Activated naive CD8-positive, alpha-beta T cell (primary cell): ENCODE results near the gene TNS1.
"Not testable (repeated sequence)": the region's sequence is repeated elsewhere in the genome, so short reads cannot be mapped to it uniquely, and the experiment has no call there.

ENCODE experiments used
- H3K27ac Mint-ChIP-seq: one replicate; pipeline ENCODE4 v1.8.0; 2021; ENCODE audit warnings: mixed read lengths
- H3K27me3 Mint-ChIP-seq: one replicate; pipeline ENCODE4 v1.8.0; 2021; ENCODE audit warnings: mixed read lengths
- H3K36me3 Mint-ChIP-seq: one replicate; pipeline ENCODE4 v1.8.0; 2021; ENCODE audit warnings: mixed read lengths
- H3K4me1 Mint-ChIP-seq: one replicate; pipeline ENCODE4 v1.8.0; 2021; ENCODE audit warnings: low read depth, mixed read lengths
- H3K4me3 Mint-ChIP-seq: one replicate; pipeline ENCODE4 v1.8.0; 2021; ENCODE audit warnings: mild to moderate bottlenecking, mixed read lengths
- H3K9me3 Mint-ChIP-seq: one replicate; pipeline ENCODE4 v1.8.0; 2021; ENCODE audit warnings: low read depth, mixed read lengths

TNS1 gene

DNA sequence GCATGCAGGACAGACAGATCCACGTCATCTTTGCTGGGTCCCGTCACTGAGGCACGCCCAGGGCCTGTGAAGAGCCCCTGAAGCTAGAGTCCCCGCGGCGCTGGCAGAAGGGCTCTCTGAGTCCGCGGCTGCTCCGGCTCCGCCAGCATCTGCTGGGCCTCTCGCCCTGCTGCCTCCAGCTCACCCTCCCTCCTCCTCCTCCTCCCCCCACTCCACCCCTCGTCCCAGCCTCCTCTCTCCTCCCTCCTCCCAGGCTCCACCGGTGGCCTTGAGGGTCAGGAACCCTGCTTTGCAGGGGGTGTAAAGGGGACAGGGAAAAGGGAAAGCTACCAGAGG, at the start of gene TNS1:
Gene TNS1 (minus strand): TSS at position 151 of the 336 bp plus-strand sequence. CDS start 123 bp downstream, at position 28.
- Mint-ChIP-seq H3K4me1 (no peaks in the 10 kb centered on the region), H3K36me3 (no peaks in the 10 kb centered on the region), H3K9me3 (no peaks in the 10 kb centered on the region), H3K27ac (no peak within 1 kb of the TSS), H3K27me3 (peaks cover 3% of the 10 kb centered on the region), H3K4me3 (no peak within 1 kb of the TSS)

- Mint-ChIP-seq H3K36me3 (peaks cover 8% of the 10 kb centered on the region), H3K27ac (no peak overlapping the region), H3K4me3 (no peak overlapping the region), H3K27me3 (peaks cover 3% of the 10 kb centered on the region), H3K9me3 (peaks cover 7% of the 10 kb centered on the region), H3K4me1 (no peaks in the 10 kb centered on the region)
Observed at GRCh38 chr2:218051903-218052302, 49.1 kb upstream of the TNS1 start.

- Mint-ChIP-seq H3K36me3 (peaks cover 5% of the 10 kb centered on the region), H3K4me3 (no peak overlapping the region), H3K27ac (no peak overlapping the region), H3K9me3 (peaks cover 7% of the 10 kb centered on the region), H3K4me1 (no peaks in the 10 kb centered on the region), H3K27me3 (peaks cover 4% of the 10 kb centered on the region)
Observed at GRCh38 chr2:218047536-218048225, 44.9 kb upstream of the TNS1 start.

GRCh38 chr2:218046238-218046637, 43.4 kb upstream of the TNS1 start:
- Mint-ChIP-seq H3K4me3 (no peak overlapping the region), H3K27ac (no peak overlapping the region), H3K27me3 (peaks cover 4% of the 10 kb centered on the region), H3K4me1 (peaks cover 2% of the 10 kb centered on the region), H3K36me3 (peaks cover 5% of the 10 kb centered on the region), H3K9me3 (peaks cover 7% of the 10 kb centered on the region)

DNA sequence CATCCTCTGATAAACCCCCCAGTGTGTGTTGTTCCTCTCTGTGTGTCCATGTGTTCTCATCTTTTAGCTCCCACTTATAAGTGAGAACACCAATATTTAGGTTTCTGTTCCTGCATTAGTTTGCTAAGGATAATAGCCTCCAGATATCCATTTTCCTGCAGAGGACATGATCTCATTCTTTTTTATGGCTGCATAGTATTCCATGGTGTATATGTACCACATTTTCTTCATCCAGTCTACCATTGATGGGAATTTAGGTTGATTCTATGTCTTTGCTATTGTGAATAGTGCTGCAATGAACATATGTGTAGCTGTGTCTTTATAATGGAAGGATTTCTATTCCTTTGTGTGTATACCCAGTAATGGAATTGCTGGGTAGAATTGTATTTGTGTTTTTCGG, 41.8 kb upstream of the TNS1 start:
- H3K27me3 Mint-ChIP-seq, H3K4me1 Mint-ChIP-seq, H3K36me3 Mint-ChIP-seq, H3K4me3 Mint-ChIP-seq, H3K9me3 Mint-ChIP-seq: not testable (repeated sequence)
- H3K27ac Mint-ChIP-seq, result peak overlapping the region; percentile 23

DNA sequence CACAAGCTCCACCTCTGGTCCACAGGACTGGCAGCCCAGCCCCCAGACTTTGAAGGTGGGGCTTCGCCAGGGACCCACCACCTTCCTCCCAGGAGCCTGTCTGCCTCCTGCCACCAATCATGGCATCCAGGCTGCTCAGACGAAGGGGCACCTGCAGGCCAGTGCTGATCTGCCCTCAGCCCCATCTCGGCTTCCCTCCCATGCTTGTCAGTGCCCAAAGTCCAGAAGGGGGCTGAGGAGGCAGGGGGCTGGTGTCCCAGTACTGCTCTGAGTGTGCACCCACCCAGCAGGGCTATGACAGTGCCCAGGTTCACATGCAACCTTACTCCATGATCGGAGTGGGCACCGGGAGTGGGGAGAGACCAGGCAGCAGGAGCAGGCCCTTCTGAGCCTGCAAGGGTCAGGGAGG, 40.9 kb upstream of the TNS1 start:
- Mint-ChIP-seq H3K9me3 (no peaks in the 10 kb centered on the region), H3K4me3 (no peak overlapping the region), H3K27me3 (peaks cover 5% of the 10 kb centered on the region), H3K27ac (no peak overlapping the region), H3K36me3 (no peaks in the 10 kb centered on the region), H3K4me1 (peaks cover 8% of the 10 kb centered on the region)

DNA sequence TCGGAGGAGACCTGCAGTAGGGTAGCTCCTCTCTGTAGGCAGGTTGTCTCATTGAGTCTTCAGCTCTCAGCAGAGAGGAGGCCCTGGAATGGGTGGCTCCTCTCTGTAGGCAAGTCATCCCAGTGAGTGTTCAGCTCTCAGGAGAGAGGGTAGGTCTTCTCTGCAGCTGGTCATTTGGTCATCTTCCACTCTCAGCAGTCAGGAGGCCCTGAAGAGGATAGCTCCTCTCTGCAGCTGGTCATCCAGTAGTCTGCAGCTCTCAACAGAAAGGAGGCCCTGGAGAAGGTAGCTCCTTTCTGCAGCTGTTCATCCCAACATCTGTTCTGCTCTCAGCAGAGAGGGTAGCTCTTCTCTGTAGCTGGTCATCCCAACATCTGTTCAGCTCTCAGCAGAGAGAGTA, 40.3 kb upstream of the TNS1 start:
- H3K36me3 Mint-ChIP-seq, result no peaks in the 10 kb centered on the region
- H3K27me3 Mint-ChIP-seq, result peaks cover 5% of the 10 kb centered on the region
- peaks cover 8% of the 10 kb centered on the region for H3K4me1 Mint-ChIP-seq
- H3K4me3 Mint-ChIP-seq, result no peak overlapping the region
- H3K27ac Mint-ChIP-seq, result no peak overlapping the region
- H3K9me3 Mint-ChIP-seq, result no peaks in the 10 kb centered on the region

GRCh38 chr2:218041302-218042168, 38.7 kb upstream of the TNS1 start:
- peak overlapping the region; percentile 29 for H3K27ac Mint-ChIP-seq
- H3K4me1 Mint-ChIP-seq, result peaks cover 8% of the 10 kb centered on the region
- no peaks in the 10 kb centered on the region for H3K9me3 Mint-ChIP-seq
- H3K4me3 Mint-ChIP-seq, result no peak overlapping the region
- H3K36me3 Mint-ChIP-seq, result no peaks in the 10 kb centered on the region
- peaks cover 5% of the 10 kb centered on the region for H3K27me3 Mint-ChIP-seq

- no peaks in the 10 kb centered on the region for H3K9me3 Mint-ChIP-seq
- H3K36me3 Mint-ChIP-seq, result no peaks in the 10 kb centered on the region
- H3K27me3 Mint-ChIP-seq, result peaks cover 5% of the 10 kb centered on the region
- no peak overlapping the region for H3K27ac Mint-ChIP-seq
- peaks cover 8% of the 10 kb centered on the region for H3K4me1 Mint-ChIP-seq
- H3K4me3 Mint-ChIP-seq, result no peak overlapping the region
Observed at GRCh38 chr2:218040883-218041282, 38.1 kb upstream of the TNS1 start.

DNA sequence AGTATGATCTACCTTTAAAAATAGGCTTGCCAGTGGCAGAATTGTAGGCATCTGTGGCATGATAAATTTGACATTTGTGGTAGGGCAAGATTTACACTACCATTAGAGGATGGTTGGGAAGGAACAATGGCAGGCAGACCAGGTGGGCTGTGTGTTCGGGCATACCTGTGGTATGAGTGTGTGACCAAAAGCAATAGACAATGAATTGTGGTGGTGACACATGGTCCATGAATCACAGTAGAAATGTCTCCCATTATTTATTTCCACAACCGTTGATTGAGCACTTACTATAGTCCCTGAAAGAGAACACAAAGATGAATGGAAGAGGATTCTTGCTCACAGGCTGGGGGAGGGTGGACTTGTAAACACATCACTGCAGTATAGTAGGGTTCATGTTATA, 36.4 kb upstream of the TNS1 start:
- Mint-ChIP-seq H3K4me3 (no peak overlapping the region), H3K27ac (no peak overlapping the region), H3K4me1 (peaks cover 14% of the 10 kb centered on the region), H3K9me3 (no peaks in the 10 kb centered on the region), H3K27me3 (peaks cover 3% of the 10 kb centered on the region), H3K36me3 (no peaks in the 10 kb centered on the region)

DNA sequence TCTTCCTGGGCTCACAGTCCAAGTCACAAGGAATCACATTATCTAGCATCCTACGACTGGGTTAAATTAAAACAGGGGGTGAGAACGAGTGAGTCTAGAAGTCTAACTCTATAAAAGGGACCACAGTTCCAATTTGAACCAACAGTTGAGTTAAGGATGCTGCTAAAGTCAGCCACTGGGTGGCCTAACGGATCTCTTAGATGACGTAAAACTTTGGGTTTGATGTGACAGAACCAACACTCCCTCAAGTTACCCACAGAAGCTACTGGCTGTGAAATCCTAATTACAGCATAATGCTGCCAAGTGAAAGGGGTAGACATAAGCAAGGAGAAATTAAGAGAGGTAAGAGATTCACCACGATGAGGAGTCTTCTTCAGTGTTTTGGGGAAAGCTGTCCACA, 33.6 kb upstream of the TNS1 start:
- no peaks in the 10 kb centered on the region for H3K36me3 Mint-ChIP-seq
- H3K9me3 Mint-ChIP-seq, result no peaks in the 10 kb centered on the region
- H3K4me1 Mint-ChIP-seq, result peaks cover 16% of the 10 kb centered on the region
- peaks cover 3% of the 10 kb centered on the region for H3K27me3 Mint-ChIP-seq
- H3K4me3 Mint-ChIP-seq, result peak overlapping the region; percentile 35
- no peak overlapping the region for H3K27ac Mint-ChIP-seq

GRCh38 chr2:218035463-218036100, 32.8 kb upstream of the TNS1 start:
- H3K27ac Mint-ChIP-seq, result no peak overlapping the region
- no peak overlapping the region for H3K4me3 Mint-ChIP-seq

DNA sequence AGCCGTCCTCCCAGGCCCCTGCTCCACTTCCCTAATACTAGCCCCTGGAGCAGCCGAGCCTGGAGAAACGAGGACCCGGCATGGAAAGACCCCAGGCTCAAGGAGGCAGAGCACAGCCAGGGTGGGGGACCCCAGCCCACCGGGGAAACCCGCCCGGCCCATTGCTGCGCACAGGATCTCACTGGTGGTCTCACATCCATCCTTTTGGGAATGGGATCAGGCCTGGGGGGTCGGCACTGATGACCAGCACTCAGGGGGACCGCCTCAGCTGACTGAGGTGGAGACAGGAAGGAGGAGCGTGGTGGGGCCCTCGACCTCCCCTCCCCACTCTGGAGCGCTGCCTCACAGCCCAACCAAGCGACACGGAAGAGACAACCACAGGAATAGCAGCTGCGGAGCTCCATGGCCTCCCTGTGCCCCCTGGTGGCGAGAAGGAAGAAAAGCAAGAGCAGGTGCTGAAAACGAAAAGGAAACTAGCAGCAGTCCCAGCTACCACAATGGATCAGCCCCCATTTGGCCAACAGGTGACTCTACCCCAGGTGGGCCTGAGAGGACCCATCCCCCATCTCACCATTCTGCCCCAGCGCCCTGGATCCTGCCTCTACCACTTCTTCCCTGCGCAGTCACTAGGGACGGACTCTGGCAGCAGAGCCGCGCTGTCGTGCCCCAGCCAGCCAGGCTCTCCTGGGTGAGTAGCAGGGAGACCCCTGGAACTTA, 31.9 kb upstream of the TNS1 start:
- H3K27ac Mint-ChIP-seq, result peak overlapping the region; percentile 71
- not testable (repeated sequence) for H3K36me3 Mint-ChIP-seq, H3K27me3 Mint-ChIP-seq, H3K9me3 Mint-ChIP-seq
- peak overlapping the region; percentile 79 for H3K4me3 Mint-ChIP-seq
- H3K4me1 Mint-ChIP-seq, result peaks cover 16% of the 10 kb centered on the region

More at GRCh38 chr2:218035463-218036100, 32.8 kb upstream of the TNS1 start:
- H3K27me3 Mint-ChIP-seq, result peaks cover 2% of the 10 kb centered on the region
- H3K4me1 Mint-ChIP-seq, result peaks cover 16% of the 10 kb centered on the region
- H3K9me3 Mint-ChIP-seq, result no peaks in the 10 kb centered on the region
- H3K36me3 Mint-ChIP-seq, result no peaks in the 10 kb centered on the region

GRCh38 chr2:218033590-218034496, 31.0 kb upstream of the TNS1 start:
- Mint-ChIP-seq H3K36me3 (no peaks in the 10 kb centered on the region), H3K4me3 (peak overlapping the region; percentile 79), H3K9me3 (no peaks in the 10 kb centered on the region), H3K4me1 (peaks cover 10% of the 10 kb centered on the region), H3K27me3 (no peaks in the 10 kb centered on the region), H3K27ac (no peak overlapping the region)
